ENCODE data around the gene DHRS4.
"Not testable (repeated sequence)": the region's sequence is repeated elsewhere in the genome, so short reads cannot be mapped to it uniquely, and the experiment has no call there.

DHRS4 gene

GRCh38 chr14:23984891-23985602, 31.5 kb downstream of the DHRS4 start:
- DNase-seq (ENCODE audit: low spot score): no peak

DNA sequence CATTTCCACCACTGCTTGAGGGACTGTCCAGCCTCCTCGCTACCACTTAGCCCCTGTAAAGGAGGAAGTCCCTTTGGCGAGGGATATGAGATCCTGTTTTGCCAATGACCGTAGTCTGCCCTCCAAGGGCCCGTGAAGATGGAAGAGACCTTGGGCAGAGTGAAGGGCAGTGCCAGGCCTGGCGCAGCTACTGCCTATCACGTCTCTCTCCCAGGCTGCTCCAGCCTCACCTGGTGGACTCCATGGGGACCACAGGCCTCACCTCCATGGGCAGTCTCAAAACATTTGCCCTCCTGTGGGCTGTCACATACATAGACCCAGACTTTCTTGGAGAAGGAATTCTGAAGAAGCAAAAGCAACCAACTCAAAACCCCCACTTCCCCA, 34.6 kb downstream of the DHRS4 start:
- not testable (repeated sequence) for DNase-seq (ENCODE audit: low spot score)

- not testable (repeated sequence) for DNase-seq (ENCODE audit: low spot score)
These were observed 35.2 kb downstream of the DHRS4 start, which contains the start of gene DHRS4L2 for GRCh38 chr14:23988607-23989363. DHRS4L2 (plus strand) TSS chr14:23988929; CDS start chr14:23988948, 19 bp downstream.

- not testable (repeated sequence) for DNase-seq (ENCODE audit: low spot score)
These were observed 36.3 kb downstream of the DHRS4 start for GRCh38 chr14:23989734-23990445.

DNA sequence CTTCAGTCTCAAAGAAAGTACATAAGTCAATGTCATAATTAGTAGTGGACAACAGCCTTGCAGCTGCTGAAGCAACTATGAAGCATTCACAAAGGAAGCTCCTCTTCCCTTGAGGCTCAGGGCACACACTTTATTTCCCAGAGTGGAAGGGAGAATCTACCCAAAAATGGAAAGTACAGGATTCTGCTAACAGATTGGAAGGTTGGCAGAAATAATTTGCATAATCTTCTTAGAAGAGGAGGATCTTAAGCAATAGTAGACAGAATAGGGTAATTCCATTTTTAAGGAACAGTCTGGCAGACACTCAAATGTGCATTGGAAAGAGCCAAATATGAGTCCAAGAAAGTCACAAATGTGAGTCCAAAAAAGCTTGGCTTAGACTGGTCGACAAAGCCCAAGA, 37.4 kb downstream of the DHRS4 start:
- DNase-seq (ENCODE audit: low spot score): not testable (repeated sequence)

DNA sequence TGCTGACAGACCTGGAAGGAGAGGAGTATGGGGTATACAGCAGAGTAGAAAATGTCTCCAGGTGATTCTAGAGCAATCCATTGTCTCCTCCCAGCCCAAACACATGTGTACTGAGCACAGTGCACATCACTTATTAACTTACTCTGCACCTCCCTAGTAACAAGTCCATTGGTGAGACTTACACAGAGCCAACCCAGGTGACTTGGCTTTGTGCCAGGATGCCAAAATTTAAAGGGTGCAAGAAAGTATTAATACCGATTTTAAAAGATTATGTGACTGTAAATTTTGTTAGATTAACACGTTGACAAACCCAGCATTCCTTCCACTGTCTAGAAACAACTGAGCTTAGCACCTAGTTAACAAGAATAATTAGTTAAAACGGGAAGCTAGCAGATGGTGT, 39.5 kb downstream of the DHRS4 start:
- not testable (repeated sequence) for DNase-seq (ENCODE audit: low spot score)

DNA sequence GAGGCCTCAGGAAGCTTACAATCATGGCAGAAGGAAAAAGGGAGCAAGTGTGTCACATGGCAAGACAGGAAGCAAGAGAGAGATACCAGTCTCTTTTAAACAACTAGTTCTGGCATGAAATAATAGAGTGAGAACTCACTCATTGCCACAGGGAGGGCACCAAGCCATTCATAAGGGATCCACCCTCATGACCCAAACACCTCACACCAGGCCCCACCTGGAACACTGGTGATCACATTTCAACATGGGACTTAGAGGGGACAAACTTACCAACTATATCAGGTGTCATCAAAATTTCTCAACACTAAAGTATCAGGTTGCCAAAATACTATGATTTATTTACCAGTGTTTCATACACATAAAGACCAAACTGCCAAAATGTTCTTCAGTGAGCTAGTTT, 42.4 kb downstream of the DHRS4 start:
- DNase-seq (ENCODE audit: low spot score): not testable (repeated sequence)

DNA sequence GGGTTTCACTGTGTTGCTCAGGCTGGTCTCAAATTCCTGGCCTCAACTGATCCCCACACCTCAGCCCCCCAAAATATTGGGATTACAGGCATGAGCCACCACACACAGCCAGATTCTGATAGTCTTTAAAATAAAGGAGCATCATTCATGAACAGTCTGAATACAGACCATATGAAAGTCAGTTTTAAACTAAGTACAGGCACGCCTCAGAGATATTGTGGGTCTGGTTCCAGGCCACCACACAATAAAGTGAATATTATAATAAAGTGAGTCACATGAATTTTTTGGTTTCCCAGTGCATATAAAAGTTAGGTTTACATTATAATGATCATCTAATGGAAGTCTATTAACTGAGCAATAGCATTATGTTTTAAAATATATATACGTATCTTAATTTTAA, 43.3 kb downstream of the DHRS4 start:
- not testable (repeated sequence) for DNase-seq (ENCODE audit: low spot score)

DNA sequence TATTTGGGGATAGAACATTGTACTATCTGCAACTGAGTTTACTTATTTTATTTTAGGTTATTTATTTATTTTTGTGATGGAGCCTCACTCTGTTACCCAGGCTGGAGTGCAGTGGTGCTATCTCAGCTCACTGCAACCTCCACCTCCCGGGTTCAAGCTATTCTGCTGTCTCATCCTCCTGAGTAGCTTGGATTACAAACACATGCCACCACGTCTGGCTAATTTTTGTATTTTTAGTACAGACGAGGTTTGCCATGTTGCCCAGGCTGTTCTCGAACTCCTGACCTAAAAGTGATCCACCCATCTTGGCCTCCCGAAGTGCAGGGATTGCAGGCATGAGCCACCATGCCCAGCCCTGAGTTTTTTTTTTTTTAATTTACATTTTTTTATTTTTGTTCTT, 46.1 kb downstream of the DHRS4 start:
- DNase-seq (ENCODE audit: low spot score): not testable (repeated sequence)

DNA sequence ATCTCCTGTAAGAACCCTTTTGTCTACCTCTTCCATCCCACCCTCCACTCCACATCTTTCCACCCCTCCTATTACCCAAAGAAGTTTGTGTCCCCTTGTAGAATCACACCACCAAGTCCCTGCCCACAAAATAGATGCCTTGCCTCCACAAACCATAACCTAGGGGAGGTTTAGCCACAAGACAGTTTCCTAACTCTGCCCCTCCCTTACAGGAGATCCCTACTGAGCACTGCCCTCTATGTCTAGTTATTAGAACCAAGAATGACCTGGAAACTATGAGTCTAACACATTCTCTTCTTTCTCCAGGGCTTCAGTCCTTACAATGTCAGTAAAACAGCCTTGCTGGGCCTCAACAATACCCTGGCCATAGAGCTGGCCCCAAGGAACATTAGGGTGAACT, 47.5 kb downstream of the DHRS4 start:
- DNase-seq (ENCODE audit: low spot score): not testable (repeated sequence)

- not testable (repeated sequence) for DNase-seq (ENCODE audit: low spot score)
These were observed 48.1 kb downstream of the DHRS4 start for GRCh38 chr14:24001679-24002078.

DNA sequence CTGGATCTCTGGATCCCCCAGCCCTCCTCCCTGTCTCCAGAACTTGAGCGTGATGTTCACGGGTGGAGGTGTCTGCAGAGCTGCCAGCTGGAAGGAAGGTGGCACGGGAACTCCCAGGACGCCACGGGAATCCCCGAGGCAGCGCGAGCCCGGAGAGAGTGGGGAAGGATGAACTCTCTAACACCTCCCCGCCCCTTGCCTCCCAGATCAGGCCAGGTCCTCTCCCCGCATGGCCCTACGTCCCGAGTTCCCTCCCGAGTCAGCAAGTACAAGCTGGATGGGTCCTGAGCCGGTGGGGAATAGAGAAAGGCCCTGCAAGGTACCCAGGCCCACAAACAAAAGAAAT, 52.9 kb downstream of the DHRS4 start:
- DNase-seq (ENCODE audit: low spot score): not testable (repeated sequence)

DNA sequence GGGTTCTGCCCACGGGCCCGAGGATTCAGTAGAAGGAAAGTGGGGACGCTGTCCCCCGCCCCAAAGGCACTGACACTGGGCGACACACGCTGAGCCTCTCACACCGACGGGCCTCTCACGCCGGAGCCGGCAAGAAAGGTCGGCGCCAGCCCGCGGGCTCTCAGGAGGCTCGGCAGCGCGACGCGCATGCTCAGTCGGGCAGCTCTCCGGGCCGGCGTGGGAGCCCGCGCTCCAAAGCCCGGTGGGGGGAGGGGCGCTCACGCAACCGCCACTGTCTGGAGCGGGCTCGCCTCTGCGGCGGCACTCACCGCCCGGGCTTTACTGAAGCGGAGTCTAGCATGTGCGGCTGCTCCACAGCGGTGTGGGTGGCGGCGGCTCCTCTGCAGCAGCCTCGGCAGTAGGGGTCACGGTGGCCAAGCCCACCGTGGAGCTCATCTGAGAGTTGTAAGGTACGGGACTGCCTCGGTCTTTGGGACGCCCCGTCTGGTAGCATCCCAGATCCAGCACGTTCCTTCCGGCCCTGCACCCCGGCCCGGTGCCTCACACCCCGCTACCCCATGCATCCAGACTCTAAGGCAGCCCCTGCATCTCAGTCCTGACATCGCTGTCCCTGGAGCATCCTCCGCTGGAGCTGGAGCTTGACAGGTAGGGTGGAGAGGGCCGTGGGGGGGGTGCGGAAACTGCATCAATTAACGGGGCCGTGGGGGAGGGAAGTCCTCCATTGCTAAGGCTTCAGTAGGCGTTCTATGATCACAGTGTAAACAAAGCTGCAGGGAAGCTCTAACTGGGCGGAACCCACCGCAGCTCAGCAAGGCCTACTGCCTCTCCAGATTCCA, 53.5 kb downstream of the DHRS4 start:
- DNase-seq (ENCODE audit: low spot score): not testable (repeated sequence)

DNA sequence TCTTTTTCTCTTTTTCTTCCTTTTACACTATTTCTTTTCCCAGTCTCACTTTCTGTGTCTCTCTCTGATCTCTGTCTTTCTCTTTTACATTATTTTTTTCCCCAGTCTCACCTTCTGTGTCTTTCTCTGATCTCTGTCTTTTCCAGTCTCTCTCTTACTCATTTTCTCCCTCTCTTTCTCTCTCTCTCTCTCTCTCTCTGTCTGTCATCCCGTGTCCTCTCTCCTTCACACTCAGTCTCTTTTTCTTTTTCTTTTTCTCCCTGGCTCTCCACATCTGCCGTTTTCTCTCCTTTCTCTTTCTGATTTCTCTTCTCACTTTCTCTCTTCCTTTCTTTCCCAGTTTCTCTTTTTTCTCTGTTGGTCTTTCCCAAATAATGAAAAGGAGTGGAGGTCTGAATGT, 57.5 kb downstream of the DHRS4 start:
- no peak for DNase-seq (ENCODE audit: low spot score)

- not testable (repeated sequence) for DNase-seq (ENCODE audit: low spot score)
These were observed 59.2 kb downstream of the DHRS4 start for GRCh38 chr14:24012726-24013273.

- DNase-seq (ENCODE audit: low spot score): peak; percentile 75
These were observed 60.3 kb downstream of the DHRS4 start for GRCh38 chr14:24013654-24014514.

DNA sequence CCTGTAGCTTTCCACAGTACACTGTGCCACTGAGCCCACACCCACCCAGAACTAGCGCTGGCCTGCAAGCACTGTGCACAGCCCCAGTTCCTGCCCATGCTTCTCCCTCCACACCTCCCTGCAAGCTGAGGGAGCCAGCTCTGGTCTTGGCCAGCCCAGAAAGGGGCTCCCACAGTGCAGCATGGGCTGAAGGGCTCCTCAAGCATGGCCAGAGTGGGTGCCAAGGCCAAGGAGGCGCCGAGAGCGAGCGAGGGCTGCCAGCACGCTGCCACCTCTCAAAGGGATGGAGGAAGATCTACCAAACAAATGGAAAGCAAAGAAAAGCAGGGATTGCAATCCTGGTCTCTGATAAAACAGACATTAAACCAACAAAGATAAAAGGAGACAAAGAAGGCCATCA, 62.2 kb downstream of the DHRS4 start:
- DNase-seq (ENCODE audit: low spot score): not testable (repeated sequence)
